Measurements from ENCODE around the gene DHRS11.

GRCh38 chr17:36613155-36613554 lies 21.5 kb downstream of the DHRS11 start:
- TF ChIP-seq POLR2A (IDR thresholded peaks at IDR 0.05; ENCODE audit: low read length) (no peak), GATA1 (IDR thresholded peaks at IDR 0.05; ENCODE audit: low read depth, low read length) (no peak)
